GM12878 (cell line): ENCODE measurements around the gene CLDN7. TPM values are rescaled to one million over a fixed set of nuclear protein-coding genes. Genes with fewer than 3 reads are reported as not detected.

Experiments
- ATAC-seq: fragments of 200-7000 bp; cut with Tn5 transposase; 3 replicates; pipeline ENCODE4 v1.9.1; 2020; ENCODE audit warnings: mild to moderate bottlenecking, moderate library complexity
- BruUV-seq: library from RNA; stranded (reverse); fragments of 400-500 nt; replicated peaks from 2 replicates; lab custom pipeline; 2021; lab: Mats Ljungman, UMichigan
- CTCF ChIA-PET: fragments of 300-600 bp; sonication (Branson Sonifier 250); formaldehyde crosslinking; extraction: SDS; loops from one replicate; lab custom pipeline; 2021; ENCODE audit warnings: inconsistent platforms; lab: Yijun Ruan, JAX
- POLR2A ChIA-PET: fragments of 350-600 bp; formaldehyde crosslinking; extraction: SDS; loops from one replicate; lab custom pipeline; 2021; ENCODE audit warnings: inconsistent platforms; lab: Charles Lee
- RAD21 ChIA-PET: fragments of 300-600 bp; sonication (Branson Sonifier 250); formaldehyde crosslinking; loops from one replicate; lab custom pipeline; 2023; ENCODE audit warnings: antibody characterized with exemption; ENCODE audit not compliant: unreplicated experiment; lab: Charles Lee
- SMC1A ChIA-PET: fragments of 300-600 bp; sonication (Branson Sonifier 250); formaldehyde crosslinking; loops from one replicate; lab custom pipeline; 2023; ENCODE audit not compliant: unreplicated experiment, uncharacterized antibody; lab: Charles Lee
- DNase-seq: peaks from one replicate; pipeline ENCODE4 v3.0.0-alpha.2; 2011; ENCODE audit warnings: low read depth, low spot score
- FAIRE-seq: peaks from 3 replicates; lab custom pipeline; 2011; peaks lifted over from hg19 to GRCh38; lab: Jason Lieb, UNC
- H2AFZ ChIP-seq: 2 replicates; pipeline ENCODE4 v1.6.0; 2011; ENCODE audit warnings: low read depth, low read length, control low read depth; ENCODE audit not compliant: control insufficient read depth
- H3K27ac ChIP-seq: 2 replicates; pipeline ENCODE4 v1.5.1; 2011; ENCODE audit warnings: control low read depth; ENCODE audit not compliant: control insufficient read depth, insufficient read depth
- H3K27me3 ChIP-seq, 2 experiments: replicated peaks in 1 of 2; 2 replicates each; pipeline versions ENCODE4 v1.6.0 to v1.6.1; 2011; ENCODE audit warnings: low read length in 1 of 2; ENCODE audit not compliant: control insufficient read depth in 2 of 2, insufficient read depth in 2 of 2
- H3K36me3 ChIP-seq, 2 experiments: 2 replicates each; pipeline ENCODE4 v1.5.1; 2011; ENCODE audit warnings: low read length in 1 of 2; ENCODE audit not compliant: control insufficient read depth in 2 of 2, insufficient read depth in 2 of 2
- H3K4me1 ChIP-seq: 2 replicates; pipeline ENCODE4 v1.6.1; 2011; ENCODE audit warnings: mild to moderate bottlenecking, low read length, moderate library complexity, mixed read lengths; ENCODE audit not compliant: control insufficient read depth, insufficient read depth
- H3K4me2 ChIP-seq: 2 replicates; pipeline ENCODE4 v1.6.0; 2011; ENCODE audit warnings: control low read depth; ENCODE audit not compliant: control insufficient read depth, insufficient read depth
- H3K4me3 ChIP-seq: fragments of 200-600 bp; sonication (generic); 2 replicates; pipeline ENCODE4 v1.5.1; 2016
- H3K79me2 ChIP-seq: 2 replicates; pipeline ENCODE4 v1.6.0; 2011; ENCODE audit warnings: low read length; ENCODE audit not compliant: control insufficient read depth, insufficient read depth
- H3K9ac ChIP-seq: 2 replicates; pipeline ENCODE4 v1.8.0; 2011; ENCODE audit warnings: low read length, control low read depth, mixed read lengths; ENCODE audit not compliant: control insufficient read depth, insufficient read depth
- H3K9me3 ChIP-seq: replicated peaks from 3 replicates; pipeline ENCODE4 v1.5.1; 2011; ENCODE audit warnings: mild to moderate bottlenecking, low read length; ENCODE audit not compliant: control insufficient read depth, insufficient read depth
- H4K20me1 ChIP-seq: 2 replicates; pipeline ENCODE4 v1.6.0; 2011; ENCODE audit not compliant: control insufficient read depth, insufficient read depth
- BHLHE40 ChIP-seq, 2 experiments: fragments of 450-650 bp in 1 of 2; IDR thresholded peaks; 2 replicates each; pipeline ENCODE4 v1.6.1; 2011 to 2017; ENCODE audit warnings: low read depth in 2 of 2, borderline replicate concordance in 1 of 2, improper control_type of control experiment in 1 of 2, low read length in 1 of 2, mild to moderate bottlenecking in 1 of 2
- EED ChIP-seq: sonication (generic); IDR thresholded peaks from 2 replicates; pipeline ENCODE4 v1.6.1; 2016; ENCODE audit warnings: antibody characterized with exemption, low read depth
- EGR1 ChIP-seq, 2 experiments: IDR thresholded peaks; 1 replicate in 1 of 2; 2 replicates in 1 of 2; pipeline ENCODE4 v1.6.1; 2011 to 2012; ENCODE audit warnings: low read depth in 2 of 2, low read length in 2 of 2, borderline replicate concordance in 1 of 2, mild to moderate bottlenecking in 1 of 2, moderate library complexity in 1 of 2
- FOXK2 ChIP-seq: fragments of 450-650 bp; IDR thresholded peaks from 2 replicates; pipeline ENCODE4 v1.6.1; 2017; ENCODE audit warnings: mild to moderate bottlenecking, moderate library complexity
- NFYA ChIP-seq: IDR thresholded peaks from 2 replicates; pipeline ENCODE4 v1.6.1; 2011; ENCODE audit warnings: low read depth, mild to moderate bottlenecking, low read length, improper control_type of control experiment, borderline replicate concordance
- SIN3A ChIP-seq: IDR thresholded peaks from 2 replicates; pipeline ENCODE4 v1.6.1; 2012; ENCODE audit warnings: low read depth, low read length, improper control_type of control experiment
- TCF12 ChIP-seq: IDR thresholded peaks from 2 replicates; pipeline ENCODE4 v1.6.1; 2011; ENCODE audit warnings: low read depth, mild to moderate bottlenecking, low read length
- WRNIP1 ChIP-seq: IDR thresholded peaks from 2 replicates; pipeline ENCODE4 v1.6.1; 2011; ENCODE audit warnings: low read depth, low read length, improper control_type of control experiment, borderline replicate concordance
- ZBED1 ChIP-seq: IDR thresholded peaks from 2 replicates; pipeline ENCODE4 v1.6.1; 2016; ENCODE audit warnings: borderline replicate concordance
- WGBS: methylation state at CpG from one replicate; pipeline ENCODE4 v1.1.6; 2016; ENCODE audit warnings: low lambda C conversion rate; ENCODE audit not compliant: insufficient replicate concordance, insufficient coverage; ENCODE audit errors: missing lambda C conversion rate; 5-methylcytosine and 5-hydroxymethylcytosine counted together
- in situ Hi-C: fragments of 300-500 bp; cut with MboI; formaldehyde crosslinking; loops from 9 replicates; pipeline ENCODE4 v1.14.3; 2018; ENCODE audit warnings: mixed read lengths
- intact Hi-C: fragments of 100-400 bp; cut with micrococcal nuclease; formaldehyde crosslinking; loops from one replicate; pipeline ENCODE4 v1.14.2; 2022; ENCODE audit not compliant: unreplicated experiment
- polyA plus RNA-seq, 11 experiments: library from polyadenylated mRNA; depleted of rRNA in 4 of 11; unstranded in 6 of 11; stranded (reverse) in 5 of 11; fragments of >200 nt; fragmentation: Nextera tagmentation in 4 of 11; fragmentation: Illumina TruSeq in 1 of 11; extraction: Ambion mirVana in 4 of 11; extraction: Trizol in 1 of 11; gene quantifications; 1 replicate in 1 of 11; 2 replicates in 10 of 11; pipeline versions ENCODE4 v1.2.1 to v1.2.3, GENCODE V29; 2011 to 2016; ENCODE audit warnings: inconsistent platforms in 2 of 11, missing spikeins in 2 of 11, low read depth in 1 of 11
- total RNA-seq, 4 experiments: library from RNA; depleted of rRNA in 3 of 4; stranded (reverse); fragments of >200 nt in 3 of 4; fragmentation: Illumina TruSeq in 1 of 4; extraction: Trizol in 1 of 4; gene quantifications; 2 replicates each; pipeline versions ENCODE4 v1.2.1 to v1.2.3, GENCODE V29; 2013 to 2021
- TF ChIP-seq, protein P1 (sequence below): fragments of 450-650 bp; IDR thresholded peaks from 2 replicates; pipeline ENCODE4 v1.6.1; 2018; ENCODE audit warnings: borderline replicate concordance, mild to moderate bottlenecking; ENCODE audit not compliant: partially characterized antibody
- TF ChIP-seq, protein P2 (sequence below): fragments of 450-650 bp; IDR thresholded peaks from 2 replicates; pipeline ENCODE4 v1.6.1; 2017; ENCODE audit warnings: mild to moderate bottlenecking, moderate library complexity
- TF ChIP-seq, protein P3 (sequence below): fragments of 450-650 bp; IDR thresholded peaks from 2 replicates; pipeline ENCODE4 v1.6.1; 2017; ENCODE audit warnings: borderline replicate concordance

The CLDN7 gene
- total and polyA plus RNA-seq, 10 of the 15 experiments (the other 5 are each of a cell fraction or from before 2014, with no cell fraction given) = 0.19 to 1.3 (median 0.36) TPM; not detected in 5

DNA sequence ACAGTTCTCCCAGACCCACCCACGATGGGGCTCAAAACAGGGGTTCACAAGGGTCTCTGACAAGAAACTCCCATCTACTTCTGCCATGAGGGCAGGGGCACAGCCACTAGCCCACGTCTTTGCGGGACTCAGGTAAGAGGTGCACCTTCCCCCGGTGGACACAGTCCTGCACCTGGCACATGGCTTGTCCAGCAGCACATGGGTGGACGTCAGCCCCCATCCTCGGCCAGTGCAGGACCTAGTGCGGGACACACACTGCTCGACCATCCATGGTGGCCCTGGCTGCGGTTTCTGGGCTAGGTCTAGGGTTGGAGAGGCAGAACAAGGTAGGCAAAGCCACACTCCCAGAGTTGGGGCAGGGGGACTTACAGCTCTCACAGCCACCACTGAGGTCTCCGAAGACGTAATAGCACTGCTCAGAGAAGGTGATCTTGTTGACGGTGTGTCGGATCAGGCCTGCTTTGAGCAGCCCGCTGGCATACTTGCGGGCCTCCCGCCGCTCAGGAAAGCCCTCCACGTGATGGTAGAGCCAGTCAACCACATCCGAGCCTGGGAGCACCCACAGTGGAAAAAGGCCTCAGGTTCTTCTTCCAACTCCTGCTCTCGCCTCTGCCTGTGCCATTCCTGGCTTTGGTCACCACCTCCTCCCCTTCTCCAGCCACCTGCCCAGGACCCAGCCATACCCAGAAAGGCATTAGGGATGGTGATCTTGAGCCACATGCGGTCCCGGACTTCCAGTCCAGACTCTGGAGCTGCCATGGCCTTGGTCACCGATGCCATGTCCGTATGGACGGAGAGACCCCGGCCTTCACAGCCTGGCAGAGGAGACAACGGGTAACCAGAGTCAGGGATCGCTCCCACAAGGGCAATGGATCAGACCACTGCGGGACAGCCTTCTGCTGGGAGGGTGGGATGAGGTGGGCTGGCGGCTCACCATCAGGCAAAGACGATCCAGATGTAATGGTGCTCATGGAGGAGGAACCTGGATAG lies 35.3 kb downstream of the CLDN7 start (continued):
- TF ChIP-seq, protein P1, sequence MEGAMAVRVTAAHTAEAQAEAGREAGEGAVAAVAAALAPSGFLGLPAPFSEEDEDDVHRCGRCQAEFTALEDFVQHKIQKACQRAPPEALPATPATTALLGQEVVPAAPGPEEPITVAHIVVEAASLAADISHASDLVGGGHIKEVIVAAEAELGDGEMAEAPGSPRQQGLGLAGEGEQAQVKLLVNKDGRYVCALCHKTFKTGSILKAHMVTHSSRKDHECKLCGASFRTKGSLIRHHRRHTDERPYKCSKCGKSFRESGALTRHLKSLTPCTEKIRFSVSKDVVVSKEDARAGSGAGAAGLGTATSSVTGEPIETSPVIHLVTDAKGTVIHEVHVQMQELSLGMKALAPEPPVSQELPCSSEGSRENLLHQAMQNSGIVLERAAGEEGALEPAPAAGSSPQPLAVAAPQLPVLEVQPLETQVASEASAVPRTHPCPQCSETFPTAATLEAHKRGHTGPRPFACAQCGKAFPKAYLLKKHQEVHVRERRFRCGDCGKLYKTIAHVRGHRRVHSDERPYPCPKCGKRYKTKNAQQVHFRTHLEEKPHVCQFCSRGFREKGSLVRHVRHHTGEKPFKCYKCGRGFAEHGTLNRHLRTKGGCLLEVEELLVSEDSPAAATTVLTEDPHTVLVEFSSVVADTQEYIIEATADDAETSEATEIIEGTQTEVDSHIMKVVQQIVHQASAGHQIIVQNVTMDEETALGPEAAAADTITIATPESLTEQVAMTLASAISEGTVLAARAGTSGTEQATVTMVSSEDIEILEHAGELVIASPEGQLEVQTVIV = no peak
- TF ChIP-seq FOXK2 (no peak), EGR1 (IDR thresholded peaks at IDR 0.05; ENCODE audit: borderline replicate concordance in 1 of 2, low read depth in 2 of 2, low read length in 2 of 2) (no peak)
- TF ChIP-seq, all 136 proteins: peak for 0

DNA sequence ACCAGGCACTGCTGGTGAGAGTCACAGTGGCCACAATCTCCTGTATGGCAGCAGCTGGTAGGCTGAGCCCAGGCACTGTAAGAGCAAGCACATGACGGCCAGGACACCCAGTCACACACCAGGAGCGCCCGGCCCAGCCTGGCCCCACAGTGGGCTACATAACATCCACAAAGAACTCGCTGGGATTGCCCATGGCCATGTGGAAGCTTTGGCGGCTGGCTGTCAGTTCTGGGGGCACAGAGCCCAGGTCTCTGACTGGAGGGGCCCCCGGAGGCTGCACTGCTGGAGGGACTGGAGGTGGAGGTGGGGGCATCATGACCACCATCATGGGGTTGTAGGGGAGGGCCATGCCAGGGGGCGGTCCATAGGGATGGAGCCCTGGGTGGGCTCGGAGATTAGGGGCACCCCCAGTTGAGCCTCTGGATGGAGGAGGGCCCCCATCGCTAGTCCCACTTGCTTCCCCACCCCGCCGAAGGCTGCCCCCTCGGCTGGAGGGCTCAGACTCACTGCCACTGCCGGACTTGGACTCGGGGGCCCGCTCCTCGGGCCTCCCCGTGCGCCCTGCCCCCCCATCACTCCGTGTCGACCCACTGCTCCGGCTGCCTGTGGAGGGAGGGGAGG lies 36.5 kb downstream of the CLDN7 start:
- CTCF ChIA-PET = no interaction called here
- TF ChIP-seq, protein P2, sequence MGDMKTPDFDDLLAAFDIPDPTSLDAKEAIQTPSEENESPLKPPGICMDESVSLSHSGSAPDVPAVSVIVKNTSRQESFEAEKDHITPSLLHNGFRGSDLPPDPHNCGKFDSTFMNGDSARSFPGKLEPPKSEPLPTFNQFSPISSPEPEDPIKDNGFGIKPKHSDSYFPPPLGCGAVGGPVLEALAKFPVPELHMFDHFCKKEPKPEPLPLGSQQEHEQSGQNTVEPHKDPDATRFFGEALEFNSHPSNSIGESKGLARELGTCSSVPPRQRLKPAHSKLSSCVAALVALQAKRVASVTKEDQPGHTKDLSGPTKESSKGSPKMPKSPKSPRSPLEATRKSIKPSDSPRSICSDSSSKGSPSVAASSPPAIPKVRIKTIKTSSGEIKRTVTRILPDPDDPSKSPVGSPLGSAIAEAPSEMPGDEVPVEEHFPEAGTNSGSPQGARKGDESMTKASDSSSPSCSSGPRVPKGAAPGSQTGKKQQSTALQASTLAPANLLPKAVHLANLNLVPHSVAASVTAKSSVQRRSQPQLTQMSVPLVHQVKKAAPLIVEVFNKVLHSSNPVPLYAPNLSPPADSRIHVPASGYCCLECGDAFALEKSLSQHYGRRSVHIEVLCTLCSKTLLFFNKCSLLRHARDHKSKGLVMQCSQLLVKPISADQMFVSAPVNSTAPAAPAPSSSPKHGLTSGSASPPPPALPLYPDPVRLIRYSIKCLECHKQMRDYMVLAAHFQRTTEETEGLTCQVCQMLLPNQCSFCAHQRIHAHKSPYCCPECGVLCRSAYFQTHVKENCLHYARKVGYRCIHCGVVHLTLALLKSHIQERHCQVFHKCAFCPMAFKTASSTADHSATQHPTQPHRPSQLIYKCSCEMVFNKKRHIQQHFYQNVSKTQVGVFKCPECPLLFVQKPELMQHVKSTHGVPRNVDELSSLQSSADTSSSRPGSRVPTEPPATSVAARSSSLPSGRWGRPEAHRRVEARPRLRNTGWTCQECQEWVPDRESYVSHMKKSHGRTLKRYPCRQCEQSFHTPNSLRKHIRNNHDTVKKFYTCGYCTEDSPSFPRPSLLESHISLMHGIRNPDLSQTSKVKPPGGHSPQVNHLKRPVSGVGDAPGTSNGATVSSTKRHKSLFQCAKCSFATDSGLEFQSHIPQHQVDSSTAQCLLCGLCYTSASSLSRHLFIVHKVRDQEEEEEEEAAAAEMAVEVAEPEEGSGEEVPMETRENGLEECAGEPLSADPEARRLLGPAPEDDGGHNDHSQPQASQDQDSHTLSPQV = no peak
- TF ChIP-seq BHLHE40 (IDR thresholded peaks at IDR 0.05; ENCODE audit: borderline replicate concordance in 1 of 2, low read depth in 2 of 2, low read length in 1 of 2) (no peak), EED (no peak), NFYA (no peak), ZBED1 (no peak), FOXK2 (no peak), WRNIP1 (no peak), SIN3A (no peak), TCF12 (no peak)
- TF ChIP-seq, protein P3, sequence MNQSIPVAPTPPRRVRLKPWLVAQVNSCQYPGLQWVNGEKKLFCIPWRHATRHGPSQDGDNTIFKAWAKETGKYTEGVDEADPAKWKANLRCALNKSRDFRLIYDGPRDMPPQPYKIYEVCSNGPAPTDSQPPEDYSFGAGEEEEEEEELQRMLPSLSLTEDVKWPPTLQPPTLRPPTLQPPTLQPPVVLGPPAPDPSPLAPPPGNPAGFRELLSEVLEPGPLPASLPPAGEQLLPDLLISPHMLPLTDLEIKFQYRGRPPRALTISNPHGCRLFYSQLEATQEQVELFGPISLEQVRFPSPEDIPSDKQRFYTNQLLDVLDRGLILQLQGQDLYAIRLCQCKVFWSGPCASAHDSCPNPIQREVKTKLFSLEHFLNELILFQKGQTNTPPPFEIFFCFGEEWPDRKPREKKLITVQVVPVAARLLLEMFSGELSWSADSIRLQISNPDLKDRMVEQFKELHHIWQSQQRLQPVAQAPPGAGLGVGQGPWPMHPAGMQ = no peak

More for the DNA sequence above, 36.5 kb downstream of the CLDN7 start:
- Histone ChIP-seq H3K4me3 (no peak overlapping the region), H3K79me2 (peaks cover 3% of the 10 kb centered on the region; the same call in 1 of the 2 replicates), H3K9me3 (no peaks in the 10 kb centered on the region), H3K4me2 (no peak overlapping the region), H4K20me1 (no peaks in the 10 kb centered on the region), H3K27me3 (no peaks in the 10 kb centered on the region), H3K36me3 (peaks cover 27 to 31% of the 10 kb centered on the region in 2 experiments), H3K27ac (no peak overlapping the region), H3K4me1 (peaks cover 3% of the 10 kb centered on the region; the same call in 1 of the 2 replicates), H2AFZ (no peak overlapping the region), H3K9ac (no peak overlapping the region)
- no TSS peak for BruUV-seq
- SMC1A ChIA-PET = interaction anchor here (1.2 kb wide), 1 partner anchor 24 kb away, joined by 3 read pairs; no protein-coding TSS in a partner anchor
- DNase-seq (no peak), FAIRE-seq (no peak), ATAC-seq (no peak)
- POLR2A ChIA-PET = no interaction called here
- intact Hi-C loops (no loop called here), in situ Hi-C loops (no loop called here)
- WGBS = 89% methylated on average over 12 of the region's 21 CpGs
- RAD21 ChIA-PET = no interaction called here
